ENCODE measurements around the gene ZNF397. TPM values are rescaled to one million over a fixed set of nuclear protein-coding genes. Genes with fewer than 3 reads are reported as not detected.
"Not testable (repeated sequence)": the region's sequence is repeated elsewhere in the genome, so short reads cannot be mapped to it uniquely, and the experiment has no call there.

The ZNF397 gene
- total and polyA plus RNA-seq, 9 of the 15 experiments (the other 6 are each of a cell fraction or from before 2014, with no cell fraction given): 6.4 to 24.2 (median 19.3) TPM

DNA sequence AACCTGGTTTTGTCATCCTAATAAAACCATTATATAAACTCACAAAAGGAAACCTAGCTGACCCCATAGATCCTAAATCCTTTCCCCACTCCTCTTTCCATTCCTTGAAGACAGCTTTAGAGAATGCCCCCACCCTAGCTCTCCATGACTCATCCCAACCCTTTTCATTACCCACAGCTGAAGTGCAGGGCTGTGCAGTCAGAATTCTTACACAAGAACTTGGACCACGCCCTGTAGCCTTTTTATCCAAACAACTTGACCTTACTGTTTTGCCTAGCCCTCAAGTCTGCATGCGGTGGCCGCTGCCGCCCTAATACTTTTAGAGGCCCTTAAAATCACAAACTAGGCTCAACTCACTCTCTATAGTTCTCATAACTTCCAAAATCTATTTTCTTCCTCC lies 21.5 kb upstream of the ZNF397 start:
- H3K4me3 ChIP-seq; H2AFZ ChIP-seq (ENCODE audit: low read depth, low read length); H3K36me3 ChIP-seq (ENCODE audit: control insufficient read depth, insufficient read depth, low read length); BruUV-seq (replicated peaks); ATAC-seq; H4K20me1 ChIP-seq (replicated peaks; ENCODE audit: control insufficient read depth, insufficient read depth, low read length); CTCF ChIA-PET (ENCODE audit: low intra/inter-chr PET ratio); FAIRE-seq; H3K9ac ChIP-seq (ENCODE audit: insufficient read depth in 1 of 2, low read depth in 2 of 2, low read length in 2 of 2); H3K4me1 ChIP-seq (replicated peaks in 1 of 2; ENCODE audit: control insufficient read depth in 2 of 2, insufficient read depth in 2 of 2, low read length in 2 of 2); H3K4me2 ChIP-seq (ENCODE audit: insufficient read depth, low read length); H3K27me3 ChIP-seq (ENCODE audit: control insufficient read depth in 2 of 2, insufficient read depth in 2 of 2, low read length in 2 of 2); H3K9me1 ChIP-seq (ENCODE audit: control insufficient read depth, insufficient read depth, low read length); POLR2A ChIA-PET; H3K79me2 ChIP-seq (ENCODE audit: control insufficient read depth, insufficient read depth, low read length); H3K9me3 ChIP-seq (replicated peaks; ENCODE audit: control insufficient read depth, insufficient read depth, low read depth, low read length); H3K27ac ChIP-seq (ENCODE audit: extremely low read depth, low read depth, low read length); in situ Hi-C loops (cut with MboI); intact Hi-C loops (cut with micrococcal nuclease); TF ChIP-seq ATF3 (CRISPR knock-in tag; conservative IDR thresholded peaks at IDR 0.05): not testable (repeated sequence)
- peak in 1 of 4 experiments; percentile 51 for DNase-seq (ENCODE audit: extremely low read depth in 1 of 4, low spot score in 3 of 4)
- 8% methylated on average over 4 of the region's 4 CpGs for WGBS (ENCODE audit: insufficient coverage, low coverage, missing lambda C conversion rate)
- TF ChIP-seq ATF3 (IDR thresholded peaks at IDR 0.05) (peak; percentile 76), CEBPB (tag; IDR thresholded peaks at IDR 0.05) (peak; percentile 82), JUND (IDR thresholded peaks at IDR 0.05; ENCODE audit: borderline replicate concordance, low read depth, low read length) (peak; percentile 72), JUND (tag; IDR thresholded peaks at IDR 0.05; ENCODE audit: borderline replicate concordance, low read depth, low read length) (peak; percentile 72; the same call in 2 of the 3 replicates), TRIM24 (IDR thresholded peaks at IDR 0.05) (peak in 1 of 2 experiments; percentile 33; a peak in 1 of 4 replicates), FOSL1 (tag; conservative IDR thresholded peaks at IDR 0.05) (peak; percentile 55; the same call in 1 of the 2 replicates), SMARCA4 (IDR thresholded peaks at IDR 0.05) (peak; percentile 14; the same call in 1 of the 2 replicates), DPF2 (IDR thresholded peaks at IDR 0.05) (peak; percentile 43; the same call in 1 of the 2 replicates)
- TF ChIP-seq, protein P1, sequence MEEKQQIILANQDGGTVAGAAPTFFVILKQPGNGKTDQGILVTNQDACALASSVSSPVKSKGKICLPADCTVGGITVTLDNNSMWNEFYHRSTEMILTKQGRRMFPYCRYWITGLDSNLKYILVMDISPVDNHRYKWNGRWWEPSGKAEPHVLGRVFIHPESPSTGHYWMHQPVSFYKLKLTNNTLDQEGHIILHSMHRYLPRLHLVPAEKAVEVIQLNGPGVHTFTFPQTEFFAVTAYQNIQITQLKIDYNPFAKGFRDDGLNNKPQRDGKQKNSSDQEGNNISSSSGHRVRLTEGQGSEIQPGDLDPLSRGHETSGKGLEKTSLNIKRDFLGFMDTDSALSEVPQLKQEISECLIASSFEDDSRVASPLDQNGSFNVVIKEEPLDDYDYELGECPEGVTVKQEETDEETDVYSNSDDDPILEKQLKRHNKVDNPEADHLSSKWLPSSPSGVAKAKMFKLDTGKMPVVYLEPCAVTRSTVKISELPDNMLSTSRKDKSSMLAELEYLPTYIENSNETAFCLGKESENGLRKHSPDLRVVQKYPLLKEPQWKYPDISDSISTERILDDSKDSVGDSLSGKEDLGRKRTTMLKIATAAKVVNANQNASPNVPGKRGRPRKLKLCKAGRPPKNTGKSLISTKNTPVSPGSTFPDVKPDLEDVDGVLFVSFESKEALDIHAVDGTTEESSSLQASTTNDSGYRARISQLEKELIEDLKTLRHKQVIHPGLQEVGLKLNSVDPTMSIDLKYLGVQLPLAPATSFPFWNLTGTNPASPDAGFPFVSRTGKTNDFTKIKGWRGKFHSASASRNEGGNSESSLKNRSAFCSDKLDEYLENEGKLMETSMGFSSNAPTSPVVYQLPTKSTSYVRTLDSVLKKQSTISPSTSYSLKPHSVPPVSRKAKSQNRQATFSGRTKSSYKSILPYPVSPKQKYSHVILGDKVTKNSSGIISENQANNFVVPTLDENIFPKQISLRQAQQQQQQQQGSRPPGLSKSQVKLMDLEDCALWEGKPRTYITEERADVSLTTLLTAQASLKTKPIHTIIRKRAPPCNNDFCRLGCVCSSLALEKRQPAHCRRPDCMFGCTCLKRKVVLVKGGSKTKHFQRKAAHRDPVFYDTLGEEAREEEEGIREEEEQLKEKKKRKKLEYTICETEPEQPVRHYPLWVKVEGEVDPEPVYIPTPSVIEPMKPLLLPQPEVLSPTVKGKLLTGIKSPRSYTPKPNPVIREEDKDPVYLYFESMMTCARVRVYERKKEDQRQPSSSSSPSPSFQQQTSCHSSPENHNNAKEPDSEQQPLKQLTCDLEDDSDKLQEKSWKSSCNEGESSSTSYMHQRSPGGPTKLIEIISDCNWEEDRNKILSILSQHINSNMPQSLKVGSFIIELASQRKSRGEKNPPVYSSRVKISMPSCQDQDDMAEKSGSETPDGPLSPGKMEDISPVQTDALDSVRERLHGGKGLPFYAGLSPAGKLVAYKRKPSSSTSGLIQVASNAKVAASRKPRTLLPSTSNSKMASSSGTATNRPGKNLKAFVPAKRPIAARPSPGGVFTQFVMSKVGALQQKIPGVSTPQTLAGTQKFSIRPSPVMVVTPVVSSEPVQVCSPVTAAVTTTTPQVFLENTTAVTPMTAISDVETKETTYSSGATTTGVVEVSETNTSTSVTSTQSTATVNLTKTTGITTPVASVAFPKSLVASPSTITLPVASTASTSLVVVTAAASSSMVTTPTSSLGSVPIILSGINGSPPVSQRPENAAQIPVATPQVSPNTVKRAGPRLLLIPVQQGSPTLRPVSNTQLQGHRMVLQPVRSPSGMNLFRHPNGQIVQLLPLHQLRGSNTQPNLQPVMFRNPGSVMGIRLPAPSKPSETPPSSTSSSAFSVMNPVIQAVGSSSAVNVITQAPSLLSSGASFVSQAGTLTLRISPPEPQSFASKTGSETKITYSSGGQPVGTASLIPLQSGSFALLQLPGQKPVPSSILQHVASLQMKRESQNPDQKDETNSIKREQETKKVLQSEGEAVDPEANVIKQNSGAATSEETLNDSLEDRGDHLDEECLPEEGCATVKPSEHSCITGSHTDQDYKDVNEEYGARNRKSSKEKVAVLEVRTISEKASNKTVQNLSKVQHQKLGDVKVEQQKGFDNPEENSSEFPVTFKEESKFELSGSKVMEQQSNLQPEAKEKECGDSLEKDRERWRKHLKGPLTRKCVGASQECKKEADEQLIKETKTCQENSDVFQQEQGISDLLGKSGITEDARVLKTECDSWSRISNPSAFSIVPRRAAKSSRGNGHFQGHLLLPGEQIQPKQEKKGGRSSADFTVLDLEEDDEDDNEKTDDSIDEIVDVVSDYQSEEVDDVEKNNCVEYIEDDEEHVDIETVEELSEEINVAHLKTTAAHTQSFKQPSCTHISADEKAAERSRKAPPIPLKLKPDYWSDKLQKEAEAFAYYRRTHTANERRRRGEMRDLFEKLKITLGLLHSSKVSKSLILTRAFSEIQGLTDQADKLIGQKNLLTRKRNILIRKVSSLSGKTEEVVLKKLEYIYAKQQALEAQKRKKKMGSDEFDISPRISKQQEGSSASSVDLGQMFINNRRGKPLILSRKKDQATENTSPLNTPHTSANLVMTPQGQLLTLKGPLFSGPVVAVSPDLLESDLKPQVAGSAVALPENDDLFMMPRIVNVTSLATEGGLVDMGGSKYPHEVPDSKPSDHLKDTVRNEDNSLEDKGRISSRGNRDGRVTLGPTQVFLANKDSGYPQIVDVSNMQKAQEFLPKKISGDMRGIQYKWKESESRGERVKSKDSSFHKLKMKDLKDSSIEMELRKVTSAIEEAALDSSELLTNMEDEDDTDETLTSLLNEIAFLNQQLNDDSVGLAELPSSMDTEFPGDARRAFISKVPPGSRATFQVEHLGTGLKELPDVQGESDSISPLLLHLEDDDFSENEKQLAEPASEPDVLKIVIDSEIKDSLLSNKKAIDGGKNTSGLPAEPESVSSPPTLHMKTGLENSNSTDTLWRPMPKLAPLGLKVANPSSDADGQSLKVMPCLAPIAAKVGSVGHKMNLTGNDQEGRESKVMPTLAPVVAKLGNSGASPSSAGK (IDR thresholded peaks at IDR 0.05): peak; percentile 37; the same call in 1 of the 2 replicates

All from K562 (cell line).